Left cardiac atrium (tissue), 4 donors: ENCODE measurements around the gene DDC. TPM values are rescaled to one million over a fixed set of nuclear protein-coding genes. Genes with fewer than 3 reads are reported as not detected.

Experiments
- ATAC-seq, 2 donors: fragments of 200-7000 bp; cut with Tn5 transposase; one replicate each; pipeline ENCODE4 v1.9.1; 2020; ENCODE audit warnings: mild to moderate bottlenecking in 2 of 2, moderate library complexity in 2 of 2
- DNase-seq: peaks from one replicate; pipeline ENCODE4 v3.0.0-alpha.2; 2020
- intact Hi-C, 2 donors: fragments of 100-400 bp; cut with DNase I; formaldehyde crosslinking; loops; one replicate each; pipeline versions ENCODE4 v1.14.1 to v1.15.1; 2022 to 2023
- long read RNA-seq: library from polyadenylated mRNA; unstranded; transcript quantifications from one replicate; pipeline ENCODE4 v2.0.0, GENCODE V29; 2021
- total RNA-seq, 2 donors: library from RNA; stranded (reverse); fragmentation: NEBNext Ultra II Directional; extraction: Animal tissue kit (Norgen Biotek cat#: 25700); gene quantifications; one replicate each; pipeline ENCODE4 v1.2.1, GENCODE V29; 2021
- donor health status: DM: no; HTN: yes; CAD: no.
- donor health status: DM: no; HTN: yes; CAD: no; lungs with severe emphysema.
- donor health status: DM: yes; HTN: yes; CAD: no.
- donor health status: Dilated cardiomyopathy.

Gene DDC, protein sequence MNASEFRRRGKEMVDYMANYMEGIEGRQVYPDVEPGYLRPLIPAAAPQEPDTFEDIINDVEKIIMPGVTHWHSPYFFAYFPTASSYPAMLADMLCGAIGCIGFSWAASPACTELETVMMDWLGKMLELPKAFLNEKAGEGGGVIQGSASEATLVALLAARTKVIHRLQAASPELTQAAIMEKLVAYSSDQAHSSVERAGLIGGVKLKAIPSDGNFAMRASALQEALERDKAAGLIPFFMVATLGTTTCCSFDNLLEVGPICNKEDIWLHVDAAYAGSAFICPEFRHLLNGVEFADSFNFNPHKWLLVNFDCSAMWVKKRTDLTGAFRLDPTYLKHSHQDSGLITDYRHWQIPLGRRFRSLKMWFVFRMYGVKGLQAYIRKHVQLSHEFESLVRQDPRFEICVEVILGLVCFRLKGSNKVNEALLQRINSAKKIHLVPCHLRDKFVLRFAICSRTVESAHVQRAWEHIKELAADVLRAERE
- not detected for total RNA-seq
- long read RNA-seq: 0 reads

DNA sequence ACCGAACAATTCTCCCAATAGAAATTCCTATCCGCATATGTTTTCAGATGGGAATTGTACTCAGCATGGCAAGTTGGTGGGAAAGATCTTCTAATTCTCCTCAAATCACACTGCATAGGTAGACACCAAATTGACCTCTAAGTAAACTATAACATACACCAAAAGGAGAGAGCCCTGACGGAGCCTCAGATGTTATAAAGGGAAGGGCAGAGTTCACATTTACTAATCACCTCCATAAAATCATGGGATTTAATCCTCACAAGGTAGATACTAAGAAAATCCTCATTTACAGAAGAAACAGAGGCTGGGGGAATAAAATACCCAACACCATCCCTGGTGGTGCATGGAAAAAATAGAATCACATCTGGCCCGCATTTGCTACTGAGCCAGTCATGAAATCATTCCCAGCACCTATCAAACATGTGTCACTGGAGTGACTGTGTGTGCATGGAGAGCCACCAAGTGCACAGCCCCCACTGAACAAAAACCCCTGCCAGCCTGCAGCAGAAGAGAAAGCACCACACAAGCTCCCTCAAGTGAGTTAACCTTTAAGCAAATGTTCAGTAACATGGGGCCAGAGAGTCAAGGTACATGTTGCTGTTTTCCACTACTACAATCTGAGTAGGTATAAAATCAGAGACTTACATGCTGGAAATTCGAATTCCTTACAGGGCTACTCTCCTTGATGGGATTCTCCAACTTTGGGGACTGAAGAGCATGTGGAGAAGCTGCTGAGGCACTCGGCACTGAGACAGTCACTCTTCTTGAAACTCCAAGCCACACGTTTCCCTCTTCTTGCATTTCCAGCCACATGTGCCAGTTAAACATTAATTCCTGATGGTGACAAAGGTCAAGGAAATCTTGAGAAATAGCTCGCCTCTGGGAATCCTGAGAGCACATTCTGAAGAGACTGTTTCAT, at the start of gene DDC:
Gene DDC (minus strand): TSS at position 766 of the 919 bp plus-strand sequence. CDS start 21,320 bp downstream, outside the sequence.
- ATAC-seq (peak in 1 of 2 donors; percentile 47), DNase-seq (no peak)
- intact Hi-C loops: no loop called here

DNA sequence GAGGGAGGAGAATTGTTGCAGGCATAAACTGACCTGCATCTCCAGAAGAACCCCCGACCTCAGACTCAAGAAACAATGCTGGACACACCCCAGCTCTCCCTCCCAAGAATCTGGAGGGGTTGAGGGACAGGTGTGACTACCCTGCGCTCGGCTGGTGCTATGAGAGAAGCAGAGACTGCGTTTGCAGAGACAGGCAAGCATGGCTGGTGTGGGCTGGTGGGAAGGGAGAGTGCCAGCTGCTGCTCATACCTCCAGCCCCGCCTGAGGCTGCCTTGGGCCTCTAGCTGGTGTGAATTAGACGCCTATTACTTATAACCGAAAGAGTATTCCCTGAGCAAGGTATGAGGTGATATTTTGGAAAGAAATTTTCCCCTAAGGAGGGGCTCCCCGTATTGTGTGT, 48.3 kb upstream of the DDC start:
- intact Hi-C loops: loop anchor here (10.0 kb wide), 2 partner anchors 531 to 541 kb away; no protein-coding TSS in a partner anchor
- ATAC-seq (no peak), DNase-seq (no peak)

DNA sequence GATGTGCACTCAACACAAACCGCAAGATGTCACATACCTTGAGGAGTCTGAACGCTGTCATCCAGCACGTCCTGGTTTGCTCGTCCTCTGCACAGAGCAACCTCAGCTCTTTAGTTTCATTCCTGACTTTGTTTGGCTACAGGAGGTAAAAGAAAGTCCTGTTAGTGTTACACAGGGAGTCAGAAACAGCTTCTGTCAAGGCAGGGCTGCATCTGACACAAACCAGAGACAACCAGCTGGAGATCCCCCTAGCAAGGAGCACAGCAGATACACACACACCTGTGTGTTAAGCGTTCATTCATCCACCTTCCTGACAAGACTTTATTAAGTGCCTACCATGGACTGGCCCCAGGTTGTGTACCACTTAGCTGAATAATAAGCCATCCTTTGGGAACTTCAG, 47.5 kb upstream of the DDC start:
- no peak for ATAC-seq
- intact Hi-C loops: loop anchor here (10.0 kb wide), 2 partner anchors 532 to 542 kb away; no protein-coding TSS in a partner anchor

DNA sequence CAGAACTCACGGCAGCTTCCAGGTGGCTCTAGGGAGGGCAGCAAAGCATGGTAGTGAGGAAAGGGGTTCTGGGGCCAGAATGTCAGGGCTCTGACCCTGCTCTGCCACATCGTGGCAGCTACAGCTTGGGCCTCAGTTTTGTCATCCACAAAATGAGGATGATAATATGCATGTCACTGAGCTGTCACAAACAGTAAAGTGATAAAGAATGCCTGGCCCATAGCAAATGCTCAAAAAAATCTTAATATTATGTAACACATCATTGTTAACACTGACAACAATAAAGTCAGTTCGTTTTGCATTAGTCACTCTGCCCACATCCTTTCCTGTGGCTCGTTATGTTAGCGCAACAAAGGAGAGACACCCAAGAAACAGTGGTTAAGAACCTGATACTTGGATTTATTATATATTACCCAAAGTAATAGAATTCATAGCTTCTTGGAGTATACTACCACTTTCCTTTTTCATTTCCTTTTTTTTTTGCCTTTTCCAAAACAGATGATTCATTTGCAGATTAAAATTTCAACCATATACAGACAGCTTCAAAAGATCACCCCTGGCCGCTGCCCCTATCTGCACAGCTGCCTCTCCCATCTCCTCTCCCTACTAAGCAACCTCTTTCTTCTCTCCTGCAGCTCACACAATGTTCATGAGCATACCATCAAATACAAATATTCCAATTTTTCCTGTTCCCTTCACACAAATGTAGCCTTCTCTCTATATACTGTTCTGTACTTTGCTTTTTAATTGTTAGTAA, 45.5 kb upstream of the DDC start:
- intact Hi-C loops: loop anchor here (10.0 kb wide), 2 partner anchors 534 to 544 kb away; no protein-coding TSS in a partner anchor
- ATAC-seq (peak in 1 of 2 donors; percentile 32), DNase-seq (no peak)

More for the DNA sequence above, 47.5 kb upstream of the DDC start:
- DNase-seq: no peak

DNA sequence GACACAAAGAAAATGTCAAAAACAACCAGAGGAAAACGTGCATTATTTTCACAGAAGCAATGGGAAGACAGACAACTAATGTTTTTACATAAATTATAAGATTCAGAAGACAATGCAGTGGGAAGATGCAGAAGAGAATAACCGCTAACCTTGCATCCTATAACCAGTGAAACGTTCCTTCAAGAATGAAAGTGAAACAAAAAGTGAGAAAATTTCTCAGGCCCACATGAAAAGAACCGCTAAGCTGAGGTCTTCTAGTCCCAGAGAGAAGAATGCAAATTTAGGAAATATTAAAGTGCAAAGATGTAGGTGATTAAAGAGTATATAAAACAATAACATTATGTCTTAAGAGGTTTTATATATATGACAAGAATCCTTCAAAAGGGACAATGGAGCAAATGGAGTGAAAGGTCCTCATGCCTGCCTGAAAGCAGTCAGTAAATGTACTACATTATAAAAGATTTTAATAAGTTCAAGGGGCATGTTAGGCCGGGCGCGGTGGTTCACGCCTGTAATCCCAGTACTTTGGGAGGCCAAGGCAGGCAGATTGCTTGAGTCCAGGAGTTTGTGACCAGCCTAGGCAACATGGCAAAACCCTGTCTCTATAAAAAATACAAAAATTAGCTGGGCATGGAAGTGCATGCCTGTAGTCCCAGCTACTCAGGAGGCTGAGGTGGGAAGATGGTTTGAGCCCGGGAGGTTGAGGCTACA, 43.1 kb upstream of the DDC start:
- DNase-seq (no peak), ATAC-seq (no peak)
- intact Hi-C loops: no loop called here

DNA sequence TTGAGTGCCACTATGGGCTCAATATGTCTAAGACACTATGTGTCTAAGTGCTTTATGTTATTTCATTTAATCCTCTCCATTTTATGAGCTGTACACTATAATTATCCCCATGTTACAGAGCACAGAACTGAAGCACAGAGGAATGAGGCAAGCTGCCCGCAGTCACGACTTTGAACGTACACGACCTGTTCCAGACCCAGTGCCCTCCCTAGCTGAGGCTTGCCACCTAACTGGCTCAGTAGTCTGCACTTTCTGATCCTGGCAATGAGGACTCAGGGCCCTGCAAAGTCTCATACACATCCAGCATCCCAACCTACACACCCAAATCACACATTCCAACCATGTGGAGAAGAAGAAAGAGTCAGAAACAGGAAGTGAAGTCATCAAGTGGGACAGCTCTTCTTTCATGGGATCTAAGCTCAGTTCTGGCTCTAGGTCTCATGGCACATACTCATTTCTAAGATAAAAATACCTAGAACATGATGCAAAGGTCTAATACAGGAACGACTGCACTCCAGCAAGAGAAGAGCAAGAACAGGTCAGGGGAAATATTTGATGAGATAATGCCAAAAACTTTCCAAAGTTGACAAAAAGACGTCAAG, 42.4 kb upstream of the DDC start:
- ATAC-seq (no peak), DNase-seq (no peak)
- intact Hi-C loops: no loop called here

DNA sequence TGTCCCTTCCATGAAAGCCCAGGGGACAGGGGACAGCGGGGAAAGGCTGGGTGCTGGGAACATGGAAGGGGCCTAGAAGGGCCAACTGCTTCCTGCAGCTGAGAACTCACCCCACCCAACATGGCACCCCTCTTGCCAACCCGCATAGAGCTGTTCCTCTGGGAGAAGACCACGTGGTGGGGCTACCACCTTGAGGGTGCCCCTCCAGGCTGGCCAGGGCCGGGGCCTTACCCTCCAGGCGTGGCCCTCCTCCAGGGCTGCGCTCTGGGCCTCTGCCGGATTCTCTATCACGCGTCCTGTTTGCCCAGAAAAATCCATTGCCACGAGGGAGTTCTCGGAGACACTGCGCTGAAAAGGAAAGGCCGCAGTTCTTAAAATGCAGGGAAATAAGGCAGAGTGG, 39.9 kb upstream of the DDC start:
- DNase-seq: no peak
- intact Hi-C loops: no loop called here
- ATAC-seq: no peak

DNA sequence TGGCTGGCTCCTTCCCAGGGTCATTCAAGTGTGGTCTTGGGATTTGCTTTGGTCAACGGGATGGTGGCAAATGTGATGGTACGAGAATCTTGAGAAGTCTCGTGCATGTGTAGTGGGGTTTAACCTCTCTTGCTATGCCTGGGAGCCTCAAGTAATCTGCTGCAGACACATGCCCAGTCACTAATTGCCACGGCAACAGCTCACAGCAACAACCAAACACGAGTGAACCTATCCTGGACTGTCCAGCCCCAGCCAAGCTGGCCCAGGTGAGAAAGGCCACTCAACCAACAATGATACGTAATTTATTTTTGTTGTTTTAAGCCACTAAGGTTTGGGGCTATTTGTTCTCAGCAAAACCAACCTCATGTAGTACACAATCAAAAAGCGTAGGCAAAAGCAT, 38.1 kb upstream of the DDC start:
- intact Hi-C loops: no loop called here
- ATAC-seq: no peak
- DNase-seq: no peak

DNA sequence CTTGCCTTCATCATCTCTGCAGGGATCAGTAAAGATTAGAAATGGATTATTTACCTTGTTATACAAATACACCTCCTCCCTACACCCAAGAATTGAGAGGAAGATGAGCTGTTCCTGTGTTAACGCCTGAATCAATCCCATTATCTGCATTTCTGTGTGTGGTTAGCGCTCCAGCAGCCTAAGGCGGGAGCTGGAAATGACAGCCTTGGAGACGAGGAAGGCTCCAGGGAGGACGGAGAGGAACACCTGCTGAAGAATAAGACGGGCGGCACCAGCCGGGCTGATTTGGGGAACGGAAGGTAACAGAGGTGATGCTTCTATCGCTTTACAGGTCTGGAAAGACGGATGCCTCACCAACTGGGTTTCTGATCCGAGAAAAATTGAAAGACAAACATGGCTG, 34.2 kb upstream of the DDC start:
- intact Hi-C loops: loop anchor here in 1 of 2 donors (10.0 kb wide), 1 partner anchor 135 kb away; no protein-coding TSS in a partner anchor
- no peak for ATAC-seq
- DNase-seq: no peak

DNA sequence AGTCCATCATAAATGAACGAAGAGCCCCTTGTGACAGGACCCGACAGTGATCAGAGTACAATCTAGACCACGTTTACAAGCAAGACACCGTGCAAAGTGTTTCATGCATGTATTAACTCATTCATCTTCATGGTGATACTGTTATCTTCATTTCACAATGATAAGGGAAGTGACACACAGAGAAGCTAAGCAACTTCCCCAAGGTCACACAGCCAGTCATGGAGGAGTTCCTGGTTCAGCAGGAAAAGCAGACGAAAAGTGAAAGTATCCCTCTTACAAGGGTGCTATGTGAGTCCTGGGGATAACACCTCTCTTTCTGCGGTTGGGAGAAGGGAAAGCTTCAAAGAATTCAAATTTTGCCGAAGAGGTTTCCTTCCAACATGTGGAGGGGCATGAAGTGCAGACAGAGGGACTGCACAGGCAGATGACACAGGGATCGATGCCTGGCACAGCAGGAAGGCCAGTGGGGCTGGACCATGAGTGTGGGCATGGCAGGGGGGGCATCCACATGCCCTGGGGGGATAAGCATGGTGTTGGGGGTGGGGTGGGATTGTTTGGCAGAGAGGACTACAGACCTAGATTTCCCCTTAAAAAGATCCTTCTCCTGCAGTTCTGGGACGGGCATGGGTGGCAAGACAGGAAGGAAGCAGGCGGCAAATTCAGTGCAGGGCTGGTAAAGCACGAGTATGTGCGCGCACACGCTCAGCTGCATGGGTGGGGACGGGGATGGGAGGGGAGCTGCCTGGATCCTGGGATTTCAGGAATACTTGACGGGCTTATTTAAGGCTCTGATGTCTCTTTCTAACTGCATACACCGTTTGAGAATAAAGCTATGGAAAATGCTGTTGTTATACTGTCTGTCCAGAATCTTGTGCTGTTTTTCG, 33.5 kb upstream of the DDC start:
- intact Hi-C loops: loop anchor here in 1 of 2 donors (10.0 kb wide), 1 partner anchor 134 kb away; no protein-coding TSS in a partner anchor

DNA sequence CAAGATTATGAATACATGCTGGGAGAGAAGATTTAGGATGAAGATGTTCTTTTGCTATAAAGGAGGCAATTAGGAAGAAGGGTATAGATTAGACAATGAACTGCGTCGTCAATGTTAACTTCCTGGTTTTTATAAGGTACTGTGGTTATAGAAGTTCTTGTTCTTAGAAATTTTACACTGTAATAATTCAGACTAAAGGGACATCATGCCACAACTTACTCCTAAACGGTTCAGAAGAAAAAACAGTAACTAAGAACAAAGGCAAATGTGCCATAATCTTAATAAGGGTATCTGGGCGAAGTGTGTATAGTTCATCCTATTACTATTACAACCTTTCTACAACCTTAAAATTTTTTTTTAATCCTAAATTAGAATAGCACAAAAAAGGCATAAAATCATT, 31.3 kb upstream of the DDC start:
- DNase-seq (no peak), ATAC-seq (no peak)
- intact Hi-C loops: loop anchor here in 1 of 2 donors (10.0 kb wide), 1 partner anchor 132 kb away; no protein-coding TSS in a partner anchor

More for the DNA sequence above, 33.5 kb upstream of the DDC start:
- DNase-seq (no peak), ATAC-seq (no peak)

DNA sequence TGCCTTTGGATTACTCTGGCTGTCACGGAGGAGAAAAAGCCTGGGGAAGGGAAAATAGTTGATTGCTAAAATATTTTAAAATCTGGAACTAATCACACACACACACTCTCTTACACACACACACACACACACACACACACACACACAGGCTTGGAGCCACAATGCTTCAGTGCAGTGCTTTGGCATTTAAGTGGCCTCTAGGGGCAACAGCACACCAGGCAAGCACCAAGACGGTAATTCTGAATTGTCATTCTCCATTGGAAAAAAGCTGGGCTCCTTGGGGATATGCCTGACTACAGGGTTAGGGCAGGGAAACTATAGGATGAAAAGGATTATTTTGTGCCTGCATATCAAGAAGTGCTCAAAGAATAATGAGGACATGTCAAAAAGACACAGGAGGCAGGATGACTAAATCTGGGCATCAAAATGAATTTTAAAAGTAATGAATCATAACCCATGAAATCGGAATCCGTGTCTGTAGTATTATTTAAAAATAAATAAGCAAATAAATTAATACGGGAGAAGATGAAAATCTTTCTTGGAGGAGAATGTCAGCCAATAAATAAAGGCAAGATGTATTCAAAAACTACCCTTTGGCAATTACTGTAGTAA, 30.4 kb upstream of the DDC start:
- ATAC-seq (peak; percentile 46 to 73), DNase-seq (peak; percentile 40)
- intact Hi-C loops: loop anchor here in 1 of 2 donors (10.0 kb wide), 1 partner anchor 131 kb away; no protein-coding TSS in a partner anchor

DNA sequence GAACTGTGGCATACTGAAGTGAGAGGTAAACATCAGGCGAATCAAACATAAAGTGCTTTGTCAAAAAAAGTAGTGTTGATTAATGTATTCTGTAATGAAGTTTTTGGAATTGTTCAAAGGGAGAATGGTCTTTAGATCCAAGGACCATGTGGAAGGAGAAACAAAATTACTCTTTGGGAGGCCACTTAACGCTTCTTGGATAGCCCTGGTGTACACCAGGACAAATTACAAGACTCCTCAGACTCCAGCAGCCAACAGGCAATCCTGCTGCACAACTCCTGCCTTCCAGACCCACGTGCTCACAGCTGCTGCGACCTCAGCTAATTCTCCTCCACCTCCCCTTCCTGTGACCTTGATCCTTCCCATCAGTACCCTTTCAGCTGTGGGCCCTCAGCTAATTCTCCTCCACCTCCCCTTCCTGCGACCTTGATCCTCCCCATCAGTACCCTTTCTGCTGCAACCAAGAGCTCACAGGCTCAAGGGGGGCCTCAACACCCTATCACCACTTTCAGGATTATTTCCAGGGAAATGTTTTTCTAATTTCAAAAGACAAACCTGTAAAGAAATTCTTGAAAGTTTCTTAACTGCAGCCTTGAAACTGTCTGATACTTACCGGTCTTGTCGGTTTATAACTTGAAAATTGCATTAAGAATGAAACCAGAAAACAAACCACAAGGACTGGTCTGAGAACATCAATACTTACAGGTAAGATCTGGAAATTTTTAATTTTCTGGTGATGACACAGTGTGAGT, 29.7 kb upstream of the DDC start:
- intact Hi-C loops: loop anchor here (5.0 to 10.0 kb wide), 2 partner anchors 128 to 130 kb away; no protein-coding TSS in a partner anchor
- ATAC-seq: no peak

DNA sequence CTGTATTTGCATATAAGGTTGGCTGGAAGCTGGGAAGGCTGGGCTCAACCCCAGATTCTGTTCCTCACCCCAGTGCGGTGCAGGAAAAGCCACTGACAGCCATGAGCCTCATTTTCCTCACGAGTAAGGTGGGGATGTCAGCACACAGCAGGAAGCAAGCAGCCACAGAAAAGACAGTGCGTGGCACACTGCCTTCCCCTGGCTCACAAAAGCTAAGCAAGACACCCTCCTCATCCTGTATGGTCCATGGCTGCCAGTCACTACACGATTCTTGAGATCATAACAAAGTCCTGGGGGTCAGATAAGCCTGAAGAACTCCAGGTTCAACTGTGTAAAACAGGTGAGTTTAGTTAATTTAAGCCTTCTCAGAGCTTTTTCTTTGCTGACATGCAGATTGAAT, 28.9 kb upstream of the DDC start:
- no peak for DNase-seq
- intact Hi-C loops: loop anchor here (5.0 to 10.0 kb wide), 2 partner anchors 127 to 129 kb away; no protein-coding TSS in a partner anchor
- ATAC-seq: no peak

More for the DNA sequence above, 29.7 kb upstream of the DDC start:
- DNase-seq: no peak

DNA sequence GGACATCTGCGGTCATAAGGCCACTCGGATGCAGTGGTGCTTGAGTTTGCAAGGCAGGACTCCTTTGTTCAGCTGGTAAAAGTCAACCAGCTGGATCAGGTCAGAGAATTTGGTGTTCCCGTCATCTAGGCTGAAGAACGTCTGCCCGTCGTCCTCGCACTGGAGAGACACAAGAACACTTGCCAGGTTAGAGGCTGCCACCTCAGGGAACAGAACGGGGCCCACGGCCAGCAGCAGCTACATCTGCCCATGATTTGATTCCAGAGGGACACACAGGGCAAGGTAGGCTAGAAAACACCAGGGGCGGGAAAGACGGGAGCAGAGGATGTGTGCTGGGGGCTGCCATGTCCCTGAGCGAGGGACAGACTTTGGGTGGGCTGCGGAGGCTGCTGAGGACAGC, 27.7 kb upstream of the DDC start:
- intact Hi-C loops: loop anchor here (5.0 to 10.0 kb wide), 2 partner anchors 126 to 128 kb away; no protein-coding TSS in a partner anchor
- DNase-seq (no peak), ATAC-seq (no peak)
